ENCODE measurements around the gene SHROOM3.
"Not testable (repeated sequence)": the region's sequence is repeated elsewhere in the genome, so short reads cannot be mapped to it uniquely, and the experiment has no call there.

SHROOM3 gene

GRCh38 chr4:76447393-76447851, 12.4 kb downstream of the SHROOM3 start:
- DNase-seq: no peak

GRCh38 chr4:76448211-76448610, 13.2 kb downstream of the SHROOM3 start:
- DNase-seq: no peak

DNA sequence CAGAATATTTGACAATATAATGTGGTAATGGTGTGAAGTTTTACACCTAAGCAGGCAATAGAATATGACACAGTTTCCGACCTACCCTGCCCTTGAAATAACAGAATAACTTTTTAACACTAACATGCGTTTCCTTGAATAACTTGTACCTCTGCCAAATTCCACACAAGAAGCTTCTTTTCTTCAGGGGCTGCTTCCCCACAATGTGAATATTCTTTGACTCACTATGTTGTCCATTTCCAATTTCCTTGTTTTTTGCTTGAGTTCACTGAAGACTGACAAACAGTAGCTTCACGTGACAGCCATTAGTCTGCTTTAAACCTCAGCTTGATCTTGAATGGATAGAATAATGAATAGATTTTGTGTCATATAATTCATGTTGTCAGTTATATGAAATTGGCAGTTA, 14.3 kb downstream of the SHROOM3 start:
- DNase-seq: no peak

- no peak for DNase-seq
Measured at GRCh38 chr4:76449833-76450232, 14.8 kb downstream of the SHROOM3 start.

GRCh38 chr4:76453232-76453631, 18.2 kb downstream of the SHROOM3 start:
- DNase-seq: no peak

DNA sequence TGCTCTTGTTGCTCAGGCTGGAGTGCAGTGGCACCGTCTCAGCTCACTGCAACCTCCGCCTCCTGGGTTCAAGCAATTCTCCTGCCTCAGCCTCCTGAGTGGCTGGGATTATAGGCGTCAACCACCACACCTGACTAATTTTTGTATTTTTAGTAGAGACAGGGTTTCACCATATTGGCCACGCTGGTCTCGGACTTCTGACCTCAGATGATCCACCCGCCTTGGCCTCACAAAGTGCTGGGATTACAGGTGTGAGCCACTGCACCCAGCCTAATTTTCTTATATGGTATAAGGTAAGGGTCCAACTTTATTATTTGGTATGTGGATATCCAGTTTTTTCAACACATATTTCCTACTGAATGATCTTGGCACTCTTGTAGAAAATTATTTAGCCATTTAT, 19.0 kb downstream of the SHROOM3 start:
- DNase-seq: not testable (repeated sequence)

DNA sequence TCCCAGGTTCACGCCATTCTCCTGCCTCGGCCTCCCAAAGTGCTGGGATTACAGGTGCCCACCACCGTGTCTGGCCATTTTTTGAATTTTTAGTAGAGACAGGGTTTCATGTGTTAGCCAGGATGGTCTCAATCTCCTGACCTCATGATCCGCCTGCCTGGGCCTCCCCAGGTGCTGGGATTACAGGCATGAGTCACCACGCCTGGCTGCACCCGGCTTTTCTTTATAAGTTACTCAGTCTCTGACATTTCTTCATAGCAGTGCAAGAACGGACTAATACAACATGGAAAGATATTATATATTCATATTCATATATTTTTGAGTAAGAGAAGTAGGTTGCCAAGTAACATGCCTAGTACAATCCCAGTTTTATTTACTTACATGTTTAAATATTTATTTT, 22.9 kb downstream of the SHROOM3 start:
- DNase-seq: no peak

- DNase-seq: no peak
Measured at GRCh38 chr4:76458297-76458696, 23.3 kb downstream of the SHROOM3 start.

GRCh38 chr4:76458825-76459224, 23.8 kb downstream of the SHROOM3 start:
- DNase-seq: no peak

DNA sequence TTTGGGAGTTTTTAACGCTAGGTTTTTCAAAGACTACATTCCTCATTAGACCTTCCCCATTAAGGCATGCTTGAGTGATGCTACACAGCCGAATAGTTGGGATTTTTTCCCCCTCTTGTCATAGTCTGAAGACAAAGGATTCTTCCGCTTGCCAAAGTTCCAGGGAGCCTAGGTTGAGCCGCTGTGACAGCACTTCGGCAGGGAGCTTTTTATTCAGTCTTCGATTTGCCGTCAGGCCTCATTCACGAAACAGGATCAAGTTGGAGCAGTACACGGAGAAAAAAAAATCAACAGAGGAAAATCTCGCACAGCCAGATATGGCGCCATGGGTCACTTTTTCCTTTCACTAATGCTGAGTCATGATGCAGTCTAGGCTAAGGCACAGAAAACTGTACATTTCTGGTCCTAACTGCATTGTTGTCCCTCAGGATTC, 24.3 kb downstream of the SHROOM3 start:
- no peak for DNase-seq

GRCh38 chr4:76463568-76463967, 28.5 kb downstream of the SHROOM3 start:
- no peak for DNase-seq

DNA sequence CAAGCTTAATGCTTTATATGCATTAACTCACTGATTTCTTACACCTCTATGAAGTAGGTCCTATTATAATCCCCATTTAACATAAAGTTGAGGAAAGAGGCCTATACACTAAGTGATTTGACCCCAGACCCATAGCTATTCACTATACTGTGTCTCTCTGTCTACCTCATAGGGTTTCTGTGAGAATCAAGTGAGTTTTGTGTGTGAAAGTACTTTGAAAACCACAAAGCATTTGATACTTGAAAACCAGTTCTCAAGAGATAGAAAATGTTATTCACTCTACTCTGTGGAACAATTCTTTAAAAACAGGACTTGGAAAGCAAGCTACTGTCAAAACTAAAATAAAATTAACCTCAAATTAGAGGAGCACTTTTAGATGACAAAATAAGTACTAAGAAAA, 35.0 kb downstream of the SHROOM3 start:
- DNase-seq: no peak

GRCh38 chr4:76470532-76470931, 35.5 kb downstream of the SHROOM3 start:
- no peak for DNase-seq

GRCh38 chr4:76476571-76476970, 41.5 kb downstream of the SHROOM3 start:
- DNase-seq: no peak

GRCh38 chr4:76484654-76485053, 49.6 kb downstream of the SHROOM3 start:
- no peak for DNase-seq

DNA sequence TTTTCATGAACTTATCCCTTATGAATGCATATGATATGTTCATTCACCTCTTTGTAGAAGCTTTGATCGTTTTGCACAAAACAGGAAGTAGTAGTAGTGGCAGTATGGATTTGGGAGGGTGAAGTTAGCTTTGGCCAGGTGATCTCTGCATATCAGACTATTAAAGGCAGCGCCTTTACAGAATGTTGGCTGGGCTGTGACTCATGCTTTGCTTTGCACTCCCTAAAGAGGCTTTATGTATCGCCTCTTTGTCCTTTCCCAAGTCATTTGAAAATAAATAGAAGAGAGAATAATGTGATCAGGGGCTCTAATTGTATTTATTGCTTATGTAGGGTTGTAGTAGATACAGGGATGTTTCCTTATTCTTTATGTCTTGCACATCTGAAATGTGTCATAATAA, 50.4 kb downstream of the SHROOM3 start:
- no peak for DNase-seq

GRCh38 chr4:76486588-76487276, 51.7 kb downstream of the SHROOM3 start:
- no peak for DNase-seq

- DNase-seq: no peak
Measured at GRCh38 chr4:76487621-76488020, 52.6 kb downstream of the SHROOM3 start.

DNA sequence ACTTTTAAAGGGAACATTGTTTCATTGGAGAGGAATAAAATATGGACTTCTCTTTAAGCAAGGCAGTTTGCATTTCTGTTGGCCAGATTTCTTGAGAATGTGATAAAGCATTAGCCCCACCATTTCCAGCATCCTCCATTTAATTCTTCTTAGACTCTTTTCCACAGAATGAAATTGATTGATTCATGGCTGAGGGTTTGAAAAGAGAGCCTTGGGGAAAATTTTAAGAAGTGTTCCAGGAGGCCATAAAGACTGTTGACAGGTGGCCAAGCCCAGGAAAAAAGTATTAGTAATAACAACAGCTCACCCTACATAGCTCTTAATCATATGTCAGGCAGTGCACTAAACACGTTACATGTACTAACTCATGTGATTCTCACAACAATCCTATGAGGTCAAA, 53.4 kb downstream of the SHROOM3 start:
- DNase-seq: no peak

GRCh38 chr4:76488888-76489685, 54.1 kb downstream of the SHROOM3 start:
- DNase-seq: no peak

GRCh38 chr4:76489686-76490161, 54.7 kb downstream of the SHROOM3 start:
- no peak for DNase-seq

DNA sequence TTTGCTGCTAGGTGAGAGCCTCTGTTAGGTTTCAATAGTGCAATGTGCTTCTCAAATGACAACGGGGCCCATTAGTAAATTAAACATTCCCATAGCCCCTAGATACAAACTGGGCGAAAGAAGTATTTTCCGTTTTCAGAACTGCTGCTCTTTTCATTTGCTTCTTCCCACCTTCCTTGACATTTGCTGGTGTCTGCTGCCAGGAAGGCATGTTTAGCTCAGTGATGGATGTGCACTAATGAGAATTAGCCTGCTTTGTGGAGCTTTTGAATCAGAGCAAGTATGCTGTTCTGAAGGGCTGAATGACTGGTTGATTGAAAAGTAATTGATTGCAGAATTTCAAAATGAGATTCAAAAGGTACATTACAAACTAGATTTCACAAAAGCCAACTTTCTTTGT, 57.0 kb downstream of the SHROOM3 start:
- no peak for DNase-seq

DNA sequence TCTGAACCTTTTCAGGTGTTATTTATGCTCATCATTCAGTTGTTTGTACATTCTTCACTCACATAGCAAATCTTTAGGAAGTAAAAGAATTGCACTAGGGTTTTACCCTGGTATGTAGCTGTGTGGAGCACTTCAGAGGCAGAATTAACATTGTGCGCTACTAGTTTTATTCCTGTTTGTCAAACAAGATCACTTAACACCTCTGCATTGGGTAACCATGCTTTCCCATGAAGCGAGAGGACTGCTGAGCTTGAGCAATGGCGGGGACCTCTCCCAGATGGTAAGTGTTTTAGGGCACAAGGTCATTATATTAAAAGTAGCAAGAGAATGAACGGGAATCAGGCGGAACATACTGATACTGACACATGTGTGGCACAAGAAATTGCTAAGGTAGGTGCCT, 59.2 kb downstream of the SHROOM3 start:
- DNase-seq: no peak

DNA sequence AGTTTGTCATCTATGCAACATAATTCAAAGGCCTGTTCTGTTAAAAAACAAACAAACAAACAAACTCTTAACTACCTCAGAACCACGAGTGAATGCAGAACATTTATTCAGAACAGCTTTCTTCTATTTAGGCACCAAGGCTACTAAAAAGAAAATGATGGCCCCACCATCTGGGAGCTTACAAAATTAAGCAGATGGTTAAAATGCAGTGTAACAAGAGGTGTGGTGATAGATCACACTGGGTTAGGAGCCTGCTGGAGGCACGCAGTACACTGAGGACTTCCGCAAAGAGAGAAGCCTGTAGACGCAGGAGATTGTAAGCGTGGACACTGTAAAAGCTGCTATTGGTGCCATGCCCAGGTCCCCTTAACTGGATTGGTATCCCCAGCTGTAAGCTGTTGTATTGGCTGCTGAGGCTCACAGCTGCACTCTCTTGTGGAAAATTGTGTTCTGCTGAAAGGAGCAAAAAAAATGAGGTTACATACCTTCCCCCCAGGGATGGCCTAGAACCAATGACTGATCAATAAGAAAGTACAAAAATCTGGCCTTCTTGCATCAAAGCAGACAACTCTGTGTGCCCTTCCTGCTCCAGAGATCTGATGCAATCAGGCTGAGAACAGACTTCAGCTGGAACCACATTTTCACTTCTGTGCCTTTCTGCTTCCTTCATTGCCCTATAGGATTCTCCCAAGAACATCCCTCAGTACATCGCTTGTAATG, 60.0 kb downstream of the SHROOM3 start:
- peak; percentile 26 to 40 for DNase-seq

All from NCI-H524 (cell line).